H1 (cell line): ENCODE measurements around the gene CDC42EP3. TPM values are rescaled to one million over a fixed set of nuclear protein-coding genes. Genes with fewer than 3 reads are reported as not detected.

Experiments used
- CTCF ChIA-PET: fragments of 300-600 bp; sonication (Branson Sonifier 250); formaldehyde crosslinking; loops from one replicate; lab custom pipeline; 2021; ENCODE audit not compliant: partially characterized antibody; lab: Charles Lee
- POLR2A ChIA-PET: fragments of 300-600 bp; sonication (Branson Sonifier 250); formaldehyde crosslinking; loops from one replicate; lab custom pipeline; 2021; ENCODE audit warnings: inconsistent platforms; ENCODE audit not compliant: partially characterized antibody; lab: Charles Lee
- DNase-seq, 2 experiments: peaks; one replicate each; pipeline versions ENCODE4 v3.0.0 to v3.0.0-alpha.2; 2010 to 2022; ENCODE audit warnings: low spot score in 2 of 2, low read depth in 1 of 2, mixed read lengths in 1 of 2
- FAIRE-seq: peaks from 2 replicates; lab custom pipeline; 2011; peaks lifted over from hg19 to GRCh38; lab: Jason Lieb, UNC
- H2AFZ ChIP-seq: 2 replicates; pipeline ENCODE4 v1.8.1; 2012; ENCODE audit warnings: low read length, inconsistent platforms
- H2AK5ac ChIP-seq: 2 replicates; pipeline ENCODE4 v1.6.1; 2013; ENCODE audit warnings: low read depth, low read length
- H2BK120ac ChIP-seq: replicated peaks from 2 replicates; pipeline ENCODE3; 2013; ENCODE audit warnings: low read depth, low read length, inconsistent platforms
- H2BK12ac ChIP-seq: 2 replicates; pipeline ENCODE4 v1.6.1; 2013; ENCODE audit warnings: low read depth, low read length
- H2BK15ac ChIP-seq: 2 replicates; pipeline ENCODE4 v1.6.1; 2013; ENCODE audit warnings: low read length
- H2BK20ac ChIP-seq: 2 replicates; pipeline ENCODE4 v1.6.1; 2013; ENCODE audit warnings: low read length
- H2BK5ac ChIP-seq: 2 replicates; pipeline ENCODE4 v1.6.1; 2013; ENCODE audit warnings: low read depth, low read length
- H3K14ac ChIP-seq: 2 replicates; pipeline ENCODE4 v1.6.1; 2013; ENCODE audit warnings: inconsistent platforms; ENCODE audit not compliant: insufficient read length
- H3K18ac ChIP-seq: 2 replicates; pipeline ENCODE4 v1.6.1; 2013; ENCODE audit warnings: low read length; ENCODE audit errors: extremely low read depth
- H3K23ac ChIP-seq: 2 replicates; pipeline ENCODE4 v1.6.1; 2013; ENCODE audit warnings: inconsistent platforms; ENCODE audit not compliant: insufficient read length
- H3K23me2 ChIP-seq: 2 replicates; pipeline ENCODE4 v1.6.1; 2013; ENCODE audit warnings: low read depth, low read length
- H3K27ac ChIP-seq: 2 replicates; pipeline ENCODE4 v1.6.1; 2011; ENCODE audit warnings: low read depth, low read length, inconsistent platforms
- H3K27me3 ChIP-seq, 4 experiments: replicated peaks in 1 of 4; 1 replicate in 1 of 4; 2 replicates in 3 of 4; pipeline versions ENCODE4 v1.6.1 to v1.8.1; 2011 to 2013; ENCODE audit warnings: low read length in 3 of 4, mild to moderate bottlenecking in 3 of 4, inconsistent platforms in 2 of 4, mixed read lengths in 2 of 4, moderate library complexity in 1 of 4; ENCODE audit not compliant: control insufficient read depth in 3 of 4, insufficient read depth in 3 of 4; ENCODE audit errors: extremely low read depth in 1 of 4
- H3K36me3 ChIP-seq, 4 experiments: 2 replicates each; pipeline versions ENCODE4 v1.6.1 to v1.8.1; 2011 to 2013; ENCODE audit warnings: mild to moderate bottlenecking in 4 of 4, low read length in 3 of 4, moderate library complexity in 2 of 4, control low read depth in 1 of 4, inconsistent platforms in 1 of 4; ENCODE audit not compliant: insufficient read depth in 4 of 4, control insufficient read depth in 2 of 4
- H3K4ac ChIP-seq: replicated peaks from 2 replicates; pipeline ENCODE3; 2013; ENCODE audit warnings: low read length, low read depth, mixed read lengths, inconsistent platforms; ENCODE audit not compliant: insufficient read length
- H3K4me1 ChIP-seq, 4 experiments: replicated peaks in 1 of 4; 1 replicate in 1 of 4; 2 replicates in 3 of 4; pipeline versions ENCODE4 v1.6.1 to v1.8.1; 2011 to 2013; ENCODE audit warnings: low read length in 3 of 4, inconsistent platforms in 2 of 4, mixed read lengths in 1 of 4; ENCODE audit not compliant: insufficient read depth in 4 of 4, control insufficient read depth in 3 of 4
- H3K4me2 ChIP-seq, 2 experiments: 2 replicates each; pipeline versions ENCODE4 v1.6.1 to v1.8.1; 2011 to 2013; ENCODE audit warnings: low read depth in 2 of 2, low read length in 2 of 2, control low read depth in 1 of 2, inconsistent platforms in 1 of 2, mild to moderate bottlenecking in 1 of 2; ENCODE audit not compliant: insufficient read depth in 1 of 2
- H3K4me3 ChIP-seq, 4 experiments: fragments of 200-600, 300-600 bp in 1 of 4; sonication (generic), shearing (Covaris generic), sonication (Bioruptor Twin) in 1 of 4; 2 replicates each; pipeline versions ENCODE4 v1.5.1 to v1.8.1; 2011 to 2016; ENCODE audit warnings: low read length in 4 of 4, low read depth in 3 of 4, control low read depth in 2 of 4, inconsistent platforms in 2 of 4, mild to moderate bottlenecking in 2 of 4, mixed read lengths in 1 of 4, moderate library complexity in 1 of 4; ENCODE audit not compliant: insufficient read depth in 2 of 4; ENCODE audit errors: extremely low read depth in 1 of 4
- H3K56ac ChIP-seq: replicated peaks from 2 replicates; pipeline ENCODE3; 2013; ENCODE audit warnings: low read depth, mild to moderate bottlenecking, mixed read lengths, low read length, inconsistent platforms; ENCODE audit not compliant: insufficient read length
- H3K79me1 ChIP-seq: 2 replicates; pipeline ENCODE4 v1.6.1; 2013; ENCODE audit warnings: low read depth, low read length, control low read depth
- H3K79me2 ChIP-seq, 2 experiments: 2 replicates each; pipeline versions ENCODE4 v1.6.1 to v1.8.1; 2012 to 2013; ENCODE audit warnings: low read length in 2 of 2, mild to moderate bottlenecking in 2 of 2, inconsistent platforms in 1 of 2; ENCODE audit not compliant: insufficient read depth in 2 of 2, control insufficient read depth in 1 of 2
- H3K9ac ChIP-seq, 4 experiments: replicated peaks in 1 of 4; 1 replicate in 1 of 4; 2 replicates in 3 of 4; pipeline versions ENCODE4 v1.6.1 to v1.8.1; 2011 to 2013; ENCODE audit warnings: low read depth in 3 of 4, low read length in 3 of 4, control low read depth in 2 of 4, mild to moderate bottlenecking in 2 of 4, moderate library complexity in 2 of 4, inconsistent platforms in 1 of 4; ENCODE audit errors: extremely low read depth in 1 of 4
- H3K9me3 ChIP-seq, 2 experiments: 2 replicates each; pipeline versions ENCODE4 v1.6.1 to v1.8.1; 2012 to 2013; ENCODE audit warnings: mild to moderate bottlenecking in 2 of 2, moderate library complexity in 2 of 2, control low read depth in 1 of 2, inconsistent platforms in 1 of 2, low read depth in 1 of 2, low read length in 1 of 2, mixed read lengths in 1 of 2; ENCODE audit not compliant: insufficient read depth in 2 of 2
- H4K20me1 ChIP-seq, 2 experiments: replicated peaks in 1 of 2; 2 replicates each; pipeline versions ENCODE3 to v1.8.1; 2011 to 2013; ENCODE audit warnings: inconsistent platforms in 2 of 2, low read length in 2 of 2, mild to moderate bottlenecking in 1 of 2; ENCODE audit not compliant: insufficient read depth in 2 of 2, control insufficient read depth in 1 of 2
- H4K5ac ChIP-seq: 2 replicates; pipeline ENCODE4 v1.6.1; 2013; ENCODE audit warnings: low read length, low read depth, mixed read lengths, inconsistent platforms; ENCODE audit not compliant: insufficient read length
- H4K8ac ChIP-seq: 2 replicates; pipeline ENCODE4 v1.8.0; 2013; ENCODE audit warnings: mild to moderate bottlenecking, moderate library complexity, low read length, inconsistent platforms; ENCODE audit not compliant: insufficient read depth; ENCODE audit errors: extremely low read depth
- H4K91ac ChIP-seq: replicated peaks from 2 replicates; pipeline ENCODE3; 2013; ENCODE audit warnings: low read length, mixed read lengths, inconsistent platforms; ENCODE audit not compliant: insufficient read length
- BCL11A ChIP-seq, 2 experiments: IDR thresholded peaks; one replicate each; pipeline ENCODE4 v1.6.1; 2011; ENCODE audit warnings: low read depth in 2 of 2, low read length in 2 of 2, mild to moderate bottlenecking in 2 of 2
- CBX8 ChIP-seq: fragments of 300-800, 300-1000 bp; sonication (generic); IDR thresholded peaks from 2 replicates; pipeline ENCODE4 v1.7.1; 2016; ENCODE audit warnings: low read depth, low read length, borderline replicate concordance
- CEBPB ChIP-seq: IDR thresholded peaks from 2 replicates; pipeline ENCODE4 v1.6.1; 2012; ENCODE audit warnings: low read depth, low read length
- CREB1 ChIP-seq: IDR thresholded peaks from 2 replicates; pipeline ENCODE4 v1.6.1; 2012; ENCODE audit warnings: inconsistent platforms
- HDAC6 ChIP-seq: IDR thresholded peaks from one replicate; pipeline ENCODE4 v1.7.1; 2012; ENCODE audit warnings: low read depth, mild to moderate bottlenecking, inconsistent platforms, low read length, moderate library complexity
- KDM5A ChIP-seq: fragments of 200-600 bp; IDR thresholded peaks from 2 replicates; pipeline ENCODE4 v1.7.1; 2012; ENCODE audit warnings: mild to moderate bottlenecking, low read length, inconsistent platforms, mixed read lengths
- NANOG ChIP-seq: IDR thresholded peaks from 2 replicates; pipeline ENCODE4 v1.6.1; 2011; ENCODE audit warnings: low read length, low read depth, mild to moderate bottlenecking, inconsistent platforms; ENCODE audit not compliant: insufficient read depth, poor library complexity, severe bottlenecking
- POLR2A ChIP-seq, 2 experiments: IDR thresholded peaks; 1 replicate in 1 of 2; 2 replicates in 1 of 2; pipeline ENCODE4 v1.6.1; 2011; ENCODE audit warnings: low read depth in 2 of 2, low read length in 2 of 2, mild to moderate bottlenecking in 2 of 2; ENCODE audit errors: control extremely low read depth in 1 of 2
- POLR2AphosphoS5 ChIP-seq: IDR thresholded peaks from 2 replicates; pipeline ENCODE4 v1.6.1; 2011; ENCODE audit warnings: low read depth, low read length
- RBBP5 ChIP-seq: IDR thresholded peaks from 2 replicates; pipeline ENCODE4 v1.7.1; 2012; ENCODE audit warnings: low read depth, mild to moderate bottlenecking, inconsistent platforms, low read length, moderate library complexity, borderline replicate concordance
- SRF ChIP-seq: IDR thresholded peaks from 2 replicates; pipeline ENCODE4 v1.6.1; 2011; ENCODE audit warnings: mild to moderate bottlenecking, low read depth, low read length, moderate library complexity
- SUZ12 ChIP-seq: fragments of 200-600 bp; sonication (generic); IDR thresholded peaks from 2 replicates; pipeline ENCODE4 v1.6.1; 2012; ENCODE audit warnings: mild to moderate bottlenecking, inconsistent platforms, low read length, moderate library complexity, mixed read lengths
- TBP ChIP-seq: IDR thresholded peaks from 2 replicates; pipeline ENCODE4 v1.6.1; 2011; ENCODE audit warnings: low read depth, low read length, improper control_type of control experiment
- WGBS, 2 experiments: shearing (Covaris generic) in 1 of 2; methylation state at CpG; one replicate each; pipeline versions ENCODE4 v1.1.6 to v1.1.7; 2013 to 2015; ENCODE audit warnings: low lambda C conversion rate in 2 of 2, mixed read lengths in 2 of 2, inconsistent platforms in 1 of 2, low coverage in 1 of 2, missing lambda C conversion rate in 1 of 2; ENCODE audit not compliant: insufficient replicate concordance in 2 of 2, insufficient coverage in 1 of 2, insufficient read length in 1 of 2; ENCODE audit errors: extremely low coverage in 1 of 2, missing lambda C conversion rate in 1 of 2; 5-methylcytosine and 5-hydroxymethylcytosine counted together
- polyA plus RNA-seq, 7 experiments: library from polyadenylated mRNA; depleted of rRNA in 3 of 7; stranded (reverse) in 5 of 7; unstranded in 2 of 7; fragments of >200 nt in 5 of 7; fragments of 200-250 nt in 2 of 7; gene quantifications; 1 replicate in 5 of 7; 2 replicates in 1 of 7; 4 replicates in 1 of 7; pipeline versions ENCODE4 v1.2.1 to v1.2.3, GENCODE V29; 2011 to 2013; ENCODE audit warnings: missing spikeins in 2 of 7, mixed read lengths in 2 of 7
- total RNA-seq: library from RNA; stranded (reverse); fragmentation: NEBNext Ultra II Directional; extraction: Animal tissue kit (Norgen Biotek cat#: 25700); gene quantifications from 2 replicates; pipeline ENCODE4 v1.2.1, GENCODE V29; 2021
- TF ChIP-seq, protein P1 (sequence below): IDR thresholded peaks from 2 replicates; pipeline ENCODE4 v1.6.1; 2012; ENCODE audit warnings: low read length, inconsistent platforms

The CDC42EP3 gene
- total and polyA plus RNA-seq, 2 of the 8 experiments (the other 6 are each of a cell fraction or from before 2014, with no cell fraction given): 18.4 to 24.7 TPM

DNA sequence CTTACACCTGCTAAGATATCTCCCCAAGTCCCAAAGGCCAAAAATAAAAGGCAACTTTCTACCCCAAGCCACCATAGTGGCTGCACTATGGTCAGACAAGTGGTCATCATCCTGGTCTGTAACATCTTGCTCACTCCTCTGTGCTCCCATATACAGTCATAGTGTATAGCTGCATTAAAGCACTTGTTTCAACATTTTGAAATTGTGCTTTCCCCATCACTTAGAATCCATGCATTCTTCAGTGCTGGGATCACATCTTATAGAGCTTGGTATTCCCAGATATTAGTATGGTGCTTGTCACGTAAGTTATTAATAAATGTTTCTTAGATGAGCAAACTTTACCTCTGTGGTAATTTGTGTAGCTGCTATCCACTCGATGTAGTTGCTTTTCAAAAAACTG lies 40.4 kb upstream of the CDC42EP3 start:
- Histone ChIP-seq H3K4ac (no peak overlapping the region), H3K36me3 (no peaks in the 10 kb centered on the region), H3K23me2 (peaks cover 2% of the 10 kb centered on the region; the same call in 1 of the 2 replicates), H4K5ac (no peak overlapping the region), H3K79me2 (no peaks in the 10 kb centered on the region), H3K9me3 (no peaks in the 10 kb centered on the region), H2AK5ac (no peak overlapping the region; the same call in 1 of the 2 replicates), H3K56ac (no peak overlapping the region), H3K4me1 (peaks cover 0 to 2% (median 0%) of the 10 kb centered on the region in 4 experiments; a peak in 1 of 7 replicates), H3K4me2 (no peak overlapping the region), H3K79me1 (no peaks in the 10 kb centered on the region), H3K14ac (no peak overlapping the region), H3K23ac (no peak overlapping the region), H3K27me3 (no peaks in the 10 kb centered on the region), H2BK5ac (no peak overlapping the region), H2BK20ac (no peak overlapping the region), H4K20me1 (no peaks in the 10 kb centered on the region), H2BK15ac (no peak overlapping the region), H4K8ac (no peak overlapping the region), H3K27ac (no peak overlapping the region), H2AFZ (no peak overlapping the region), H2BK120ac (no peak overlapping the region), H2BK12ac (no peak overlapping the region), H3K18ac (no peak overlapping the region), H3K4me3 (no peak overlapping the region), H4K91ac (peak overlapping the region; percentile 72), H3K9ac (no peak overlapping the region)
- 88% methylated on average over 2 of the region's 2 CpGs; no CpG with 5 or more reads in 1 of the 2 experiments for WGBS, 2 experiments
- POLR2A ChIA-PET: no interaction called here
- FAIRE-seq (no peak), DNase-seq (no peak)
- CTCF ChIA-PET: interaction anchor here (0.9 to 1.5 kb wide), 2 partner anchors 7 to 58 kb away, joined by 3 read pairs; no protein-coding TSS in a partner anchor
- TF ChIP-seq SRF: no peak
- no peak for TF ChIP-seq BCL11A (IDR thresholded peaks at IDR 0.05; ENCODE audit: low read depth in 2 of 2, low read length in 2 of 2)
- TF ChIP-seq, protein P1, sequence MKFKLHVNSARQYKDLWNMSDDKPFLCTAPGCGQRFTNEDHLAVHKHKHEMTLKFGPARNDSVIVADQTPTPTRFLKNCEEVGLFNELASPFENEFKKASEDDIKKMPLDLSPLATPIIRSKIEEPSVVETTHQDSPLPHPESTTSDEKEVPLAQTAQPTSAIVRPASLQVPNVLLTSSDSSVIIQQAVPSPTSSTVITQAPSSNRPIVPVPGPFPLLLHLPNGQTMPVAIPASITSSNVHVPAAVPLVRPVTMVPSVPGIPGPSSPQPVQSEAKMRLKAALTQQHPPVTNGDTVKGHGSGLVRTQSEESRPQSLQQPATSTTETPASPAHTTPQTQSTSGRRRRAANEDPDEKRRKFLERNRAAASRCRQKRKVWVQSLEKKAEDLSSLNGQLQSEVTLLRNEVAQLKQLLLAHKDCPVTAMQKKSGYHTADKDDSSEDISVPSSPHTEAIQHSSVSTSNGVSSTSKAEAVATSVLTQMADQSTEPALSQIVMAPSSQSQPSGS: no peak
- TF ChIP-seq CEBPB: no peak
- TF ChIP-seq POLR2AphosphoS5: no peak
- no peak for TF ChIP-seq KDM5A
- TF ChIP-seq TBP: no peak
- no peak for TF ChIP-seq NANOG
- TF ChIP-seq CREB1: no peak
- no peak for TF ChIP-seq RBBP5
- TF ChIP-seq CBX8: no peak
- TF ChIP-seq SUZ12: no peak
- no peak for TF ChIP-seq HDAC6
- no peak for TF ChIP-seq POLR2A (IDR thresholded peaks at IDR 0.05; ENCODE audit: control extremely low read depth in 1 of 2, low read depth in 2 of 2, low read length in 2 of 2)
